Heart left ventricle (tissue), 16 donors: ENCODE data around the gene GATA5. TPM values are rescaled to one million over a fixed set of nuclear protein-coding genes. Genes with fewer than 3 reads are reported as not detected.
A peak's percentile ranks its signal among the peaks of the same experiment; 100 is the strongest.

Source experiments
- ATAC-seq, 4 donors: fragments of 200-7000 bp; cut with Tn5 transposase; one replicate each; pipeline ENCODE4 v1.9.1; 2020 to 2022; ENCODE audit warnings: moderate library complexity in 4 of 4, mild to moderate bottlenecking in 3 of 4, moderate number of reproducible peaks in 1 of 4
- DNase-seq, 5 donors: peaks; one replicate each; pipeline ENCODE4 v3.0.0-alpha.2; 2020
- H3K27ac ChIP-seq, 12 donors: fragments of 200-600 bp; sonication (generic) in 4 of 12; one replicate each; pipeline versions ENCODE4 v1.5.0 to v1.8.0; 2016 to 2022; ENCODE audit warnings: mild to moderate bottlenecking in 2 of 12
- H3K27me3 ChIP-seq, 9 donors: fragments of 200-600 bp; sonication (generic) in 2 of 9; one replicate each; pipeline versions ENCODE4 v1.5.1 to v1.8.0; 2016 to 2022; ENCODE audit warnings: mild to moderate bottlenecking in 3 of 9
- H3K36me3 ChIP-seq, 9 donors: fragments of 200-600 bp; sonication (generic) in 2 of 9; one replicate each; pipeline versions ENCODE4 v1.5.0 to v1.8.0; 2018 to 2022; ENCODE audit warnings: mild to moderate bottlenecking in 2 of 9
- H3K4me1 ChIP-seq, 12 donors: fragments of 200-600 bp; sonication (generic) in 4 of 12; one replicate each; pipeline versions ENCODE4 v1.5.0 to v1.8.0; 2016 to 2022; ENCODE audit warnings: mild to moderate bottlenecking in 3 of 12
- H3K4me3 ChIP-seq, 12 donors: fragments of 200-600 bp; sonication (generic) in 4 of 12; one replicate each; pipeline versions ENCODE4 v1.5.0 to v1.8.0; 2017 to 2022; ENCODE audit warnings: mild to moderate bottlenecking in 9 of 12, moderate library complexity in 4 of 12
- H3K9me3 ChIP-seq, 12 donors: fragments of 200-600 bp; sonication (generic) in 4 of 12; one replicate each; pipeline versions ENCODE4 v1.5.0 to v1.8.0; 2016 to 2022; ENCODE audit warnings: mild to moderate bottlenecking in 1 of 12
- POLR2A ChIP-seq, 2 donors: fragments of 450-650 bp; IDR thresholded peaks; one replicate each; pipeline ENCODE4 v1.6.1; 2017; ENCODE audit warnings: antibody characterized with exemption in 2 of 2, mild to moderate bottlenecking in 2 of 2, moderate library complexity in 2 of 2
- WGBS, 4 donors: extraction: QIAGEN DNeasy Blood & Tissue Kit in 2 of 4; methylation state at CpG; one replicate each; pipeline versions ENCODE4 v1.1.5 to v1.1.7; 2013 to 2018; 5-methylcytosine and 5-hydroxymethylcytosine counted together
- intact Hi-C, 10 donors: fragments of 100-400 bp; cut with DNase I; formaldehyde crosslinking; loops; one replicate each; pipeline versions ENCODE4 v1.11.1 to v1.14.2; 2022
- polyA plus RNA-seq, 2 donors: library from polyadenylated mRNA; stranded (reverse); fragments of 200-250 nt; gene quantifications; one replicate each; pipeline ENCODE4 v1.2.3, GENCODE V29; 2013
- total RNA-seq, 9 donors: library from RNA; depleted of rRNA in 2 of 9; stranded (reverse); fragments of >200 nt in 2 of 9; fragmentation: NEBNext Ultra II Directional in 3 of 9; extraction: Animal tissue kit (Norgen Biotek cat#: 25700) in 3 of 9; gene quantifications; one replicate each; pipeline versions ENCODE4 v1.1.0 to v1.2.4, GENCODE V29; 2016 to 2023
- TF ChIP-seq, protein P1 (sequence below), 12 donors: fragments of 200-600 bp; sonication (generic) in 4 of 12; IDR thresholded peaks; one replicate each; pipeline versions ENCODE4 v1.5.0 to v1.8.0; 2018 to 2022; ENCODE audit warnings: antibody characterized with exemption in 12 of 12, mild to moderate bottlenecking in 5 of 12
- donor health status: ischemic (EF 13 %, LVEDD 7.1; RV severe dilation, severe dysfunction).
- donor health status: healthy with polysubstance abuse.
- donor health status: DM: no; HTN: yes; CAD: no.
- donor health status: DM: no; HTN: no; CAD: no.
- donor health status: ischemic (EF 25% LVEDD 6.9; RV normal size, moderate dysfunction).
- donor health status: ischemic (EF 25% LVEDD 5.7; RV mildly dilated, moderate dysfunction).
- donor health status: healthy.
- donor health status: DM: yes; HTN: yes; CAD: no.
- donor health status: ischemic (EF 35%, LVEDD 5.7; RV mildly dilated, moderate dysfunction).
- donor health status: nonischemic (EF 11% LVEDD 7.7; RV severe dilation, severe dysfunction).
- donor health status: DM: yes; HTN: yes; CAD: no.
- donor health status: PGD.
- donor health status: ischemic (EF 29% LVEDD 5.4; RV normal size, mild dysfunction).
- donor health status: nonischemic (EF 23%, LVEDD 6.1; RV moderate dilation, normal function).

Gene GATA5
- total and polyA plus RNA-seq, 11 donors: 0.21 to 7.4 (median 0.98) TPM

- 78 to 84% (median 81%) methylated on average over 14 to 23 of the region's 23 CpGs for WGBS, 4 donors
- no peaks in the 10 kb centered on the region for H3K9me3 ChIP-seq
- H3K27ac ChIP-seq: peak overlapping the region in 1 of 12 donors; percentile 9
- H3K36me3 ChIP-seq: no peaks in the 10 kb centered on the region
- ATAC-seq: no peak
- H3K4me1 ChIP-seq: peaks cover 0 to 20% (median 8%) of the 10 kb centered on the region in 12 donors
- TF ChIP-seq POLR2A (IDR thresholded peaks at IDR 0.05): no peak
- TF ChIP-seq, protein P1, sequence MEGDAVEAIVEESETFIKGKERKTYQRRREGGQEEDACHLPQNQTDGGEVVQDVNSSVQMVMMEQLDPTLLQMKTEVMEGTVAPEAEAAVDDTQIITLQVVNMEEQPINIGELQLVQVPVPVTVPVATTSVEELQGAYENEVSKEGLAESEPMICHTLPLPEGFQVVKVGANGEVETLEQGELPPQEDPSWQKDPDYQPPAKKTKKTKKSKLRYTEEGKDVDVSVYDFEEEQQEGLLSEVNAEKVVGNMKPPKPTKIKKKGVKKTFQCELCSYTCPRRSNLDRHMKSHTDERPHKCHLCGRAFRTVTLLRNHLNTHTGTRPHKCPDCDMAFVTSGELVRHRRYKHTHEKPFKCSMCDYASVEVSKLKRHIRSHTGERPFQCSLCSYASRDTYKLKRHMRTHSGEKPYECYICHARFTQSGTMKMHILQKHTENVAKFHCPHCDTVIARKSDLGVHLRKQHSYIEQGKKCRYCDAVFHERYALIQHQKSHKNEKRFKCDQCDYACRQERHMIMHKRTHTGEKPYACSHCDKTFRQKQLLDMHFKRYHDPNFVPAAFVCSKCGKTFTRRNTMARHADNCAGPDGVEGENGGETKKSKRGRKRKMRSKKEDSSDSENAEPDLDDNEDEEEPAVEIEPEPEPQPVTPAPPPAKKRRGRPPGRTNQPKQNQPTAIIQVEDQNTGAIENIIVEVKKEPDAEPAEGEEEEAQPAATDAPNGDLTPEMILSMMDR (IDR thresholded peaks at IDR 0.05): no peak
- no peak for DNase-seq
- H3K4me3 ChIP-seq: no peak overlapping the region
- intact Hi-C loops: no loop called here
- peaks cover 21 to 61% (median 30%) of the 10 kb centered on the region in 9 donors for H3K27me3 ChIP-seq
Measured at GRCh38 chr20:62472138-62472940, 3.5 kb downstream of the GATA5 start.

- TF ChIP-seq, protein P1 (IDR thresholded peaks at IDR 0.05): no peak
- no peak for TF ChIP-seq POLR2A (IDR thresholded peaks at IDR 0.05)
- DNase-seq (no peak), ATAC-seq (no peak)
- intact Hi-C loops: no loop called here
- H3K4me3 ChIP-seq: no peak overlapping the region
- 82 to 93% (median 85%) methylated on average over 12 of the region's 12 CpGs for WGBS, 4 donors
- H3K27me3 ChIP-seq: peaks cover 10 to 45% (median 17%) of the 10 kb centered on the region in 9 donors
- no peak overlapping the region for H3K27ac ChIP-seq
- peaks cover 0 to 7% (median 0%) of the 10 kb centered on the region in 12 donors for H3K4me1 ChIP-seq
- H3K36me3 ChIP-seq: no peaks in the 10 kb centered on the region
- no peaks in the 10 kb centered on the region for H3K9me3 ChIP-seq
Measured at GRCh38 chr20:62470459-62470858, 5.3 kb downstream of the GATA5 start.

DNA sequence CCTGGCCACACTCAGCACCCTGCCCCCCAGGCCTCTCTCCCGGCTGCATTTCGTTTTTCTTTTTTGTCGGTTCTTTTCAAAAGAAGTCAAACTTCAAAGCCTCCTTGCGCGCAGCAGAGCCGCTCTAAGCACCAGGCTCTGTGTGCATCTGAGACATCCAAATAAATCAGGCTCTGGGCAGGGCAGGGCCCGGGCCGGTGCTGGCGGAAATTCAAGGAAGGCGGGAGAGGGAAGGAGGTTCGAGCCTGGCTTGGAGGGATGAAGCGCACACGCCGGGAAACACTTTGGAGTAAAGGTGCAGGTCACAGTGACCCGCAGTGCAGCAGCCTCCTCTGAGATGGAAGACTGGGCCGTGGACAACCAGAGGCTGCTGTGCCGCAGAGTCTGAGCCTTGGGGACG, 5.8 kb downstream of the GATA5 start:
- TF ChIP-seq POLR2A (IDR thresholded peaks at IDR 0.05): no peak
- TF ChIP-seq, protein P1 (IDR thresholded peaks at IDR 0.05): no peak
- intact Hi-C loops: no loop called here
- DNase-seq (no peak), ATAC-seq (no peak)
- H3K9me3 ChIP-seq: no peaks in the 10 kb centered on the region
- H3K4me1 ChIP-seq: peaks cover 0 to 3% (median 0%) of the 10 kb centered on the region in 12 donors
- WGBS, 4 donors: 64 to 71% (median 67%) methylated on average over 18 of the region's 18 CpGs
- peaks cover 6 to 40% (median 12%) of the 10 kb centered on the region in 9 donors for H3K27me3 ChIP-seq
- H3K36me3 ChIP-seq: no peaks in the 10 kb centered on the region
- no peak overlapping the region for H3K27ac ChIP-seq
- H3K4me3 ChIP-seq: no peak overlapping the region

GRCh38 chr20:62469352-62469751, 6.4 kb downstream of the GATA5 start:
- TF ChIP-seq, protein P1 (IDR thresholded peaks at IDR 0.05): no peak
- no peak for TF ChIP-seq POLR2A (IDR thresholded peaks at IDR 0.05)
- Histone ChIP-seq H3K27me3 (peaks cover 2 to 34% (median 6%) of the 10 kb centered on the region in 9 donors), H3K36me3 (no peaks in the 10 kb centered on the region), H3K4me3 (no peak overlapping the region), H3K9me3 (no peaks in the 10 kb centered on the region), H3K4me1 (no peaks in the 10 kb centered on the region), H3K27ac (no peak overlapping the region)
- WGBS, 4 donors: 85 to 93% (median 86%) methylated on average over 16 to 17 of the region's 17 CpGs
- DNase-seq: no peak
- ATAC-seq: no peak
- intact Hi-C loops: no loop called here
